HCT116 (cell line): ENCODE results near the gene RXRA. TPM values are rescaled to one million over a fixed set of nuclear protein-coding genes. Genes with fewer than 3 reads are reported as not detected.

Experiments
- ATAC-seq: fragments of 200-7000 bp; cut with Tn5 transposase; 2 replicates; pipeline ENCODE4 v1.9.1; 2020; ENCODE audit warnings: mild to moderate bottlenecking, moderate library complexity
- BruUV-seq: library from RNA; stranded (reverse); fragments of 400-500 nt; replicated peaks from 2 replicates; lab custom pipeline; 2021; lab: Mats Ljungman, UMichigan
- CTCF ChIA-PET: fragments of 300-600 bp; sonication (Branson Sonifier 250); formaldehyde crosslinking; loops from one replicate; lab custom pipeline; 2021; ENCODE audit warnings: antibody characterized with exemption; lab: Charles Lee
- POLR2A ChIA-PET: fragments of 300-600, 350-600 bp; sonication (Branson Sonifier 250); formaldehyde crosslinking; loops from one replicate; lab custom pipeline; 2021; ENCODE audit warnings: antibody characterized with exemption; lab: Charles Lee
- RAD21 ChIA-PET, 2 experiments: fragments of 300-600 bp; sonication (Branson Sonifier 250); formaldehyde crosslinking; loops; one replicate each; lab custom pipeline; 2023; ENCODE audit warnings: low total read pairs in 2 of 2; ENCODE audit not compliant: uncharacterized antibody in 2 of 2, unreplicated experiment in 2 of 2, low non-redundant PET in 1 of 2; lab: Charles Lee
- DNase-seq: peaks from one replicate; pipeline ENCODE4 v3.0.0-alpha.2; 2010; ENCODE audit warnings: low read depth, low spot score
- H2AFZ ChIP-seq: fragments of 200-600 bp; shearing (Covaris generic), sonication (generic); 2 replicates; pipeline ENCODE4 v1.6.1; 2017; ENCODE audit warnings: low read depth, mixed run types, mixed read lengths, antibody characterized with exemption, low read length; ENCODE audit not compliant: poor library complexity, severe bottlenecking
- H3K27ac ChIP-seq: 2 replicates; pipeline ENCODE4 v1.5.1; 2012; ENCODE audit warnings: low read depth, low read length
- H3K27me3 ChIP-seq: fragments of 200-600 bp; sonication (generic); 2 replicates; pipeline ENCODE4 v1.6.1; 2016; ENCODE audit warnings: mixed run types, low read length, mixed read lengths; ENCODE audit not compliant: insufficient read depth
- H3K36me3 ChIP-seq, 2 experiments: fragments of 200-500 bp in 1 of 2; fragments of 200-600 bp in 1 of 2; sonication (Bioruptor generic) in 1 of 2; sonication (generic) in 1 of 2; 2 replicates each; pipeline versions ENCODE4 v1.5.1 to v1.6.1; 2014 to 2016; ENCODE audit warnings: low read length in 2 of 2, inconsistent platforms in 1 of 2, mixed read lengths in 1 of 2, mixed run types in 1 of 2; ENCODE audit not compliant: insufficient read depth in 2 of 2, control insufficient read depth in 1 of 2
- H3K4me1 ChIP-seq, 2 experiments: fragments of 200-600 bp in 1 of 2; sonication (generic) in 1 of 2; 2 replicates each; pipeline versions ENCODE4 v1.5.1 to v1.6.1; 2012 to 2017; ENCODE audit warnings: low read length in 2 of 2, inconsistent platforms in 1 of 2, mild to moderate bottlenecking in 1 of 2, mixed read lengths in 1 of 2, mixed run types in 1 of 2, moderate library complexity in 1 of 2; ENCODE audit not compliant: insufficient read depth in 2 of 2, control insufficient read depth in 1 of 2
- H3K4me2 ChIP-seq: fragments of 200-600 bp; sonication (generic); 2 replicates; pipeline ENCODE4 v1.6.1; 2017; ENCODE audit warnings: mixed run types, low read length, mixed read lengths
- H3K4me3 ChIP-seq, 2 experiments: fragments of 200-600 bp in 1 of 2; sonication (generic) in 1 of 2; replicated peaks in 1 of 2; 2 replicates each; pipeline ENCODE4 v1.5.1; 2011 to 2016; ENCODE audit warnings: low read length in 2 of 2, control low read depth in 1 of 2, low read depth in 1 of 2, mild to moderate bottlenecking in 1 of 2, mixed read lengths in 1 of 2, mixed run types in 1 of 2
- H3K79me2 ChIP-seq: fragments of 200-600 bp; sonication (generic); 2 replicates; pipeline ENCODE4 v1.6.1; 2017; ENCODE audit warnings: mild to moderate bottlenecking, mixed run types, low read length, moderate library complexity, mixed read lengths; ENCODE audit not compliant: insufficient read depth
- H3K9ac ChIP-seq: fragments of 200-600 bp; sonication (generic); 2 replicates; pipeline ENCODE4 v1.6.1; 2016; ENCODE audit warnings: low read length, mixed read lengths
- H3K9me2 ChIP-seq: fragments of 200-600 bp; sonication (generic), shearing (Covaris generic); 2 replicates; pipeline ENCODE4 v1.6.1; 2017; ENCODE audit warnings: mixed run types, mild to moderate bottlenecking, moderate library complexity; ENCODE audit not compliant: insufficient read depth
- H3K9me3 ChIP-seq, 2 experiments: fragments of 200-500 bp in 1 of 2; fragments of 200-600 bp in 1 of 2; sonication (Bioruptor generic) in 1 of 2; sonication (generic) in 1 of 2; 2 replicates each; pipeline ENCODE4 v1.6.1; 2014 to 2017; ENCODE audit warnings: low read length in 2 of 2, mixed read lengths in 2 of 2, inconsistent platforms in 1 of 2, low read depth in 1 of 2, mild to moderate bottlenecking in 1 of 2, mixed run types in 1 of 2, moderate library complexity in 1 of 2; ENCODE audit not compliant: control insufficient read depth in 1 of 2, insufficient read depth in 1 of 2
- H4K20me1 ChIP-seq: fragments of 200-600 bp; sonication (generic), shearing (Covaris generic); 2 replicates; pipeline ENCODE4 v1.6.1; 2017; ENCODE audit warnings: mixed run types, mild to moderate bottlenecking, moderate library complexity; ENCODE audit not compliant: insufficient read depth
- ELF1 ChIP-seq: IDR thresholded peaks from 2 replicates; pipeline ENCODE4 v1.6.1; 2012; ENCODE audit warnings: low read depth, borderline replicate concordance
- EZH2 ChIP-seq: fragments of 200-600 bp; sonication (generic); IDR thresholded peaks from 2 replicates; pipeline ENCODE4 v1.6.1; 2017; ENCODE audit warnings: antibody characterized with exemption, mixed run types
- POLR2A ChIP-seq: IDR thresholded peaks from 2 replicates; pipeline ENCODE4 v1.7.0; 2011; ENCODE audit warnings: borderline replicate concordance; ENCODE audit not compliant: insufficient read depth, insufficient read length; ENCODE audit errors: extremely low read depth
- SP1 ChIP-seq: IDR thresholded peaks from 2 replicates; pipeline ENCODE4 v1.6.1; 2012; ENCODE audit warnings: low read depth
- SRF ChIP-seq: IDR thresholded peaks from 2 replicates; pipeline ENCODE4 v1.6.1; 2012; ENCODE audit warnings: low read depth
- ZFX ChIP-seq: fragments of 450-650 bp; IDR thresholded peaks from 2 replicates; pipeline ENCODE4 v1.6.1; 2017
- ZNF274 ChIP-seq: fragments of 200-500 bp; sonication (Bioruptor generic); IDR thresholded peaks from 2 replicates; pipeline ENCODE4 v1.6.1; 2014; ENCODE audit warnings: mild to moderate bottlenecking, low read depth, low read length, inconsistent platforms
- intact Hi-C: fragments of 100-400 bp; cut with micrococcal nuclease; formaldehyde crosslinking; loops from 2 replicates; pipeline ENCODE4 v1.10.0; 2022
- total RNA-seq: library from RNA; stranded (reverse); gene quantifications from one replicate; pipeline ENCODE4 v1.2.1, GENCODE V29; 2021; ENCODE audit not compliant: unreplicated experiment
- TF ChIP-seq, protein P1 (sequence below), 3 experiments: fragments of 200-600 bp in 1 of 3; sonication (generic) in 1 of 3; IDR thresholded peaks in 2 of 3; conservative IDR thresholded peaks in 1 of 3; 2 replicates each; pipeline ENCODE4 v1.5.1; 2012 to 2017; ENCODE audit warnings: low read depth in 2 of 3, low read length in 2 of 3, antibody characterized with exemption in 1 of 3, borderline replicate concordance in 1 of 3, control low read depth in 1 of 3, mild to moderate bottlenecking in 1 of 3, mixed read lengths in 1 of 3, mixed run types in 1 of 3, moderate library complexity in 1 of 3; ENCODE audit not compliant: insufficient read depth in 1 of 3

Gene RXRA
- total RNA-seq, 1 experiment from 2014 or later: 43.9 TPM

- DNase-seq (no peak), ATAC-seq (no peak)
- Histone ChIP-seq H3K36me3 (no peaks in the 10 kb centered on the region), H3K27me3 (no peaks in the 10 kb centered on the region), H3K4me3 (no peak overlapping the region), H4K20me1 (no peaks in the 10 kb centered on the region), H3K9ac (no peak overlapping the region), H2AFZ (no peak overlapping the region), H3K79me2 (no peaks in the 10 kb centered on the region), H3K27ac (no peak overlapping the region), H3K9me2 (no peaks in the 10 kb centered on the region), H3K9me3 (peaks cover 0 to 14% of the 10 kb centered on the region in 2 experiments; a peak in 2 of 4 replicates), H3K4me2 (no peak overlapping the region), H3K4me1 (peaks cover 6 to 12% of the 10 kb centered on the region in 2 experiments; a peak in 3 of 4 replicates)
- CTCF ChIA-PET: no interaction called here
- no TSS peak for BruUV-seq
- POLR2A ChIA-PET: no interaction called here
- TF ChIP-seq ZFX (no peak), EZH2 (no peak), SRF (no peak), SP1 (no peak), ELF1 (no peak), POLR2A (no peak), ZNF274 (no peak)
- TF ChIP-seq, protein P1, sequence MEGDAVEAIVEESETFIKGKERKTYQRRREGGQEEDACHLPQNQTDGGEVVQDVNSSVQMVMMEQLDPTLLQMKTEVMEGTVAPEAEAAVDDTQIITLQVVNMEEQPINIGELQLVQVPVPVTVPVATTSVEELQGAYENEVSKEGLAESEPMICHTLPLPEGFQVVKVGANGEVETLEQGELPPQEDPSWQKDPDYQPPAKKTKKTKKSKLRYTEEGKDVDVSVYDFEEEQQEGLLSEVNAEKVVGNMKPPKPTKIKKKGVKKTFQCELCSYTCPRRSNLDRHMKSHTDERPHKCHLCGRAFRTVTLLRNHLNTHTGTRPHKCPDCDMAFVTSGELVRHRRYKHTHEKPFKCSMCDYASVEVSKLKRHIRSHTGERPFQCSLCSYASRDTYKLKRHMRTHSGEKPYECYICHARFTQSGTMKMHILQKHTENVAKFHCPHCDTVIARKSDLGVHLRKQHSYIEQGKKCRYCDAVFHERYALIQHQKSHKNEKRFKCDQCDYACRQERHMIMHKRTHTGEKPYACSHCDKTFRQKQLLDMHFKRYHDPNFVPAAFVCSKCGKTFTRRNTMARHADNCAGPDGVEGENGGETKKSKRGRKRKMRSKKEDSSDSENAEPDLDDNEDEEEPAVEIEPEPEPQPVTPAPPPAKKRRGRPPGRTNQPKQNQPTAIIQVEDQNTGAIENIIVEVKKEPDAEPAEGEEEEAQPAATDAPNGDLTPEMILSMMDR (IDR thresholded peaks at IDR 0.05 in 2 of 3, conservative IDR thresholded peaks at IDR 0.05 in 1 of 3; ENCODE audit: borderline replicate concordance in 1 of 3, insufficient read depth in 1 of 3, low read depth in 2 of 3, low read length in 2 of 3): no peak
- intact Hi-C loops: no loop called here
- RAD21 ChIA-PET: no interaction called here
Observed at GRCh38 chr9:134451700-134452458, 125.6 kb downstream of the RXRA start.
